ENCODE results near the gene AFF2.

Gene AFF2

DNA sequence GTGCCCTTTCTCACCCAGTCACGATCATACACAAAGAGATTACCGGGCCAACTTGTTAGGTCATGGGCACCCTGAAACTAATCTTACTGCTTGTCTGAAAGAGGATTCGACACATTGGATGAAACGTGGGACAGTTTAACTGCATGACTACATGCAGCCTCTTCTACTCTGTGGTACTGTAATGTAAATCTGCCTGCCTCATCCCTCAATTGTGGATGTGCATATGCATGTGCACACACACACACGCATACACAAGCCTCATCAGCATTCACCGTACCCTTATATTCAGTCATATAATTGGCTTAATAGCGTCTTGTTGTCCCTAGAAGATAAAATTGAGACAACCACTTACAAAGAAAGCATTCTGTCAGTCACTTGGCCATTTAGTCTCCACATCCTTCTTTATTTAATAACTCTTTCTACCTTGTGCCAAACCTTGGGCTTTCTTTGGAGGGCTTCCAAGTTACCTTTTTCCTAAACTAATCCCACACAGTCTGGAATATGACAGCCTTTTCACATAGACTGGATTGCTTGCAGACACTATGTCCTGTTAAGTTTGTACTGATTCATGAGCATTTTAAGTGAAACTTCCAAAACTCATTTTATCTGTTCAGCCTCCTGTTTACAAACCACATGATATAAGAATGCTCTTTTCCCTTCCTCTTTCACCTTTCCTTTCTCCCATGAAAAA is 132.9 kb downstream of the AFF2 start:
- TF ChIP-seq, protein P1, sequence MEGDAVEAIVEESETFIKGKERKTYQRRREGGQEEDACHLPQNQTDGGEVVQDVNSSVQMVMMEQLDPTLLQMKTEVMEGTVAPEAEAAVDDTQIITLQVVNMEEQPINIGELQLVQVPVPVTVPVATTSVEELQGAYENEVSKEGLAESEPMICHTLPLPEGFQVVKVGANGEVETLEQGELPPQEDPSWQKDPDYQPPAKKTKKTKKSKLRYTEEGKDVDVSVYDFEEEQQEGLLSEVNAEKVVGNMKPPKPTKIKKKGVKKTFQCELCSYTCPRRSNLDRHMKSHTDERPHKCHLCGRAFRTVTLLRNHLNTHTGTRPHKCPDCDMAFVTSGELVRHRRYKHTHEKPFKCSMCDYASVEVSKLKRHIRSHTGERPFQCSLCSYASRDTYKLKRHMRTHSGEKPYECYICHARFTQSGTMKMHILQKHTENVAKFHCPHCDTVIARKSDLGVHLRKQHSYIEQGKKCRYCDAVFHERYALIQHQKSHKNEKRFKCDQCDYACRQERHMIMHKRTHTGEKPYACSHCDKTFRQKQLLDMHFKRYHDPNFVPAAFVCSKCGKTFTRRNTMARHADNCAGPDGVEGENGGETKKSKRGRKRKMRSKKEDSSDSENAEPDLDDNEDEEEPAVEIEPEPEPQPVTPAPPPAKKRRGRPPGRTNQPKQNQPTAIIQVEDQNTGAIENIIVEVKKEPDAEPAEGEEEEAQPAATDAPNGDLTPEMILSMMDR (IDR thresholded peaks at IDR 0.05; ENCODE audit: insufficient read depth, low read depth, low read length, missing control alignments) = no peak
- DNase-seq (ENCODE audit: low read depth) = no peak
- H3K4me3 ChIP-seq (ENCODE audit: low read length) = no peak overlapping the region

DNA sequence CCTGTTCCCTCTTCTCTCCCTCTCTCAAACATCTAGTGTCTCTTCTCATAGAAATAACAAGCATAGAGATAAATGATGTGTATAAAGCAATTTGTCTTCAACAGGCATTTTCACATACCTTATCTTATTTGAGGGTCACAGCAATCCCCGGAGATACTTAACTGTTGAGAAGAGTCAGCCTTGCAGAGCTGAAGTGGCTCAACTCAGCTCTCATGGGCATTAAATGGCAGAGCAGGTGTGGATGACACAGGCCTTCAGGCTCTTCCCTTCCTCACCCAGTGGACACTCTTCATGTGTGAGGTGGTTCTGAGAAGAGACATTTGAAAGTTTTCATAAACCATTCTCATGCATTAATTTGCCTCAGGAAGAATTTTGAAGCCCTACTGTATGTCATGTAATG is 134.2 kb downstream of the AFF2 start:
- DNase-seq (ENCODE audit: low read depth) = no peak
- no peak overlapping the region for H3K4me3 ChIP-seq (ENCODE audit: low read length)
- TF ChIP-seq, protein P1 (IDR thresholded peaks at IDR 0.05; ENCODE audit: insufficient read depth, low read depth, low read length, missing control alignments) = no peak

DNA sequence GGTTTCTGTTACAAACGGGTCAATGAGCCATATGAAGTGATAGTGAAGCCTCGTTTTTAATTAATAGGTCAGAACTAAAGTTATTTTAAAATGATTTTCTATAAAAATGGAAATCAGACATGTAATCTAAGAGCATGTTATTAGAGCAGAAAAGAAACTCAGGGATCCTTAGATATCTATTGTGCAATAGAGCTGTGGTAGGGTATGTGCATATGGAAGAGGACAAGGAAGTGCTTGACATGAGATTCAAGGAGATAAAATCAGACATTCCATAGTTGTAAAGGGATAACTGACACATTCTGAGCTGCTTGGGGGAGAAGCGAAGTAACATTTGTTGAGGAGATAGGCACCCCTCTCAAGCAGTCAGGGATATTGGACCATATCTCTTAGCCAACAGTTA is 143.0 kb downstream of the AFF2 start:
- TF ChIP-seq, protein P1 (IDR thresholded peaks at IDR 0.05; ENCODE audit: insufficient read depth, low read depth, low read length, missing control alignments) = no peak
- no peak overlapping the region for H3K4me3 ChIP-seq (ENCODE audit: low read length)
- DNase-seq (ENCODE audit: low read depth) = no peak

DNA sequence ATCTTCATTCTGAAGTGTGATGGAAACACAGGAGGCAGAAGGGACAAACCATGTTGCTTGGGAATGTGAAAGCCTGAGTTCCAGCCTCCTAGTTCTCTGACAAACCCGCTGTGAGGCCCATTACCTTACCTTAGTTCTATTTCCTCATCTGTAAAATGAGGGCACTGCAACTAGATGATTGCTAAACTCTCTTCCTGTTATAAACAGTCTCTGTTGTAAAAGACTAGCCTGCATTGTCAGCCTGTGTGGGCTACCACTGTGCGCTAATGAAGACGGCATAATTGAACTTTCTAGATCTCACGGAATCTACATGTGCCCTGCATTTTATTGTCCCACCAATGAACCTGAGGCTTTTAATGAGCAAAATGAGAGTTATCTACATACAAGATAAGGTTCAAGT is 147.2 kb downstream of the AFF2 start:
- no peak overlapping the region for H3K4me3 ChIP-seq (ENCODE audit: low read length)
- no peak for DNase-seq (ENCODE audit: low read depth)
- TF ChIP-seq, protein P1 (IDR thresholded peaks at IDR 0.05; ENCODE audit: insufficient read depth, low read depth, low read length, missing control alignments) = no peak

DNA sequence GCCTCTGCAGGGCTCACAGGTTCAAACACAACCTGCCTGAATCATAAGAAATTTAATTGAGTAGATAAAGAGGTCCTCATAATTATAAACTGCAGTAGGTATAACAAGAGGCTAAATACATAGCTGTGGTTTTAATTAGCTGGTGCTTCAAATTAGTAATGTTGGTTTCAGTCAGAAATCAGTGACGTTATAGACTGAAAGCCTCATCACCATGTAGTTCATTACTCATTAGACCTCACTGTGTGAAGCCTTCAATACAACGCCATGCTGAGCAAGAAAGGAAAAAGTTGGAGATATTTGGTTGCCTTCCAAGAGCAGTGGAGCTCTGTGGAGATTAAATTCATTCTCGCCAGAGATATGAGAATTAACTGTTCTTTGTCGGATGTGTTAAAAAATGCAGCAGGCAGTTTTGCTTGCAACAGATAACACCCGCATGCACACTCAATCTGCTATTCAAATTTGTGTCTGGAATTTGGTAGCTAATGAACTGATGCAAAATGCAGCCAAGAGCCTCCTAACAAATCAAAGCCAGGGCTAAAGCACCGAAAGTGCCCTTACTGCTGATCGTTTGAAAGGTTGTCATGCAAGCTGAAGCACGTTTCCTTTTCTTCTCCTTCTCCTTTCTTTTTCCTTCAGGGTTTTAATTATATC is 148.9 kb downstream of the AFF2 start:
- no peak for DNase-seq (ENCODE audit: low read depth)
- no peak overlapping the region for H3K4me3 ChIP-seq (ENCODE audit: low read length)
- TF ChIP-seq, protein P1 (IDR thresholded peaks at IDR 0.05; ENCODE audit: insufficient read depth, low read depth, low read length, missing control alignments) = no peak

DNA sequence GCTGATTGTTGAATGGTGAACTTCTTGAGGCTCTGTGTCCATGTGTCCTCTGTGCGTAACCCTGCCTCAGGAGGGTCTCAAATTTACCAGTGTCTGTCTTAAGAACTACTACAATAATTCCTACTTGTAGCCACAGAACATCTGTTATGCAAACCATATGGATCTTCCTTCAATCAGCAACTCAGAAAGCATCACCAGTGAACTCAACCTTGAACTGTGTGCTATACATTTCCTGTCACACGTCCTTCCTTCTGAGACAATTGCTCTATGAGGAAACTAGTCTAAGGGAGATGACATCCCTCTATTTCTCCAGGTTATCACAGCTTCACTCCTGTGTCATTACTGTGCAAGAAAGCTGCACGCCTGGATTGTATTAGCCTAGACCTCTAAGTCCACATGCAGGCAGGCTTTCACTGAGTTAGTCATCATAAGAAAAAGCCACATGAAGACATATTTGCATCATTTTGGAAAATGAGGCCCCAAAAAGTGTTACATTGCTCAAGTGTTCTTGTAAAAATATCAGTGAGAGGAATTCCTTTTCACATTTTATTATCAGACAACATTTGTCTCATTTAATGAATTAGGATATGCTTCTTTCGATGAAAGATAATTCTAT is 157.8 kb downstream of the AFF2 start:
- no peak overlapping the region for H3K4me3 ChIP-seq (ENCODE audit: low read length)
- TF ChIP-seq, protein P1 (IDR thresholded peaks at IDR 0.05; ENCODE audit: insufficient read depth, low read depth, low read length, missing control alignments) = no peak
- DNase-seq (ENCODE audit: low read depth) = no peak
